ENCODE results near the gene ADAM12.
"Not testable (repeated sequence)": the region's sequence is repeated elsewhere in the genome, so short reads cannot be mapped to it uniquely, and the experiment has no call there.

ADAM12 gene

GRCh38 chr10:126352453-126352852 is 35.8 kb downstream of the ADAM12 start:
- H3K4me3 ChIP-seq (replicated peaks; ENCODE audit: low read depth, low read length): no peak overlapping the region
- TF ChIP-seq, protein P1, sequence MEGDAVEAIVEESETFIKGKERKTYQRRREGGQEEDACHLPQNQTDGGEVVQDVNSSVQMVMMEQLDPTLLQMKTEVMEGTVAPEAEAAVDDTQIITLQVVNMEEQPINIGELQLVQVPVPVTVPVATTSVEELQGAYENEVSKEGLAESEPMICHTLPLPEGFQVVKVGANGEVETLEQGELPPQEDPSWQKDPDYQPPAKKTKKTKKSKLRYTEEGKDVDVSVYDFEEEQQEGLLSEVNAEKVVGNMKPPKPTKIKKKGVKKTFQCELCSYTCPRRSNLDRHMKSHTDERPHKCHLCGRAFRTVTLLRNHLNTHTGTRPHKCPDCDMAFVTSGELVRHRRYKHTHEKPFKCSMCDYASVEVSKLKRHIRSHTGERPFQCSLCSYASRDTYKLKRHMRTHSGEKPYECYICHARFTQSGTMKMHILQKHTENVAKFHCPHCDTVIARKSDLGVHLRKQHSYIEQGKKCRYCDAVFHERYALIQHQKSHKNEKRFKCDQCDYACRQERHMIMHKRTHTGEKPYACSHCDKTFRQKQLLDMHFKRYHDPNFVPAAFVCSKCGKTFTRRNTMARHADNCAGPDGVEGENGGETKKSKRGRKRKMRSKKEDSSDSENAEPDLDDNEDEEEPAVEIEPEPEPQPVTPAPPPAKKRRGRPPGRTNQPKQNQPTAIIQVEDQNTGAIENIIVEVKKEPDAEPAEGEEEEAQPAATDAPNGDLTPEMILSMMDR (IDR thresholded peaks at IDR 0.05; ENCODE audit: low read length, missing control alignments): no peak
- DNase-seq (ENCODE audit: low read depth): no peak

- H3K4me3 ChIP-seq (replicated peaks; ENCODE audit: low read depth, low read length): no peak overlapping the region
- DNase-seq (ENCODE audit: low read depth): no peak
- TF ChIP-seq, protein P1 (IDR thresholded peaks at IDR 0.05; ENCODE audit: low read length, missing control alignments): no peak
Measured at GRCh38 chr10:126351021-126351420, 37.3 kb downstream of the ADAM12 start.

GRCh38 chr10:126350216-126350992 is 37.9 kb downstream of the ADAM12 start:
- TF ChIP-seq, protein P1 (IDR thresholded peaks at IDR 0.05; ENCODE audit: low read length, missing control alignments): no peak
- H3K4me3 ChIP-seq (replicated peaks; ENCODE audit: low read depth, low read length): no peak overlapping the region
- DNase-seq (ENCODE audit: low read depth): peak; percentile 88

- TF ChIP-seq, protein P1 (IDR thresholded peaks at IDR 0.05; ENCODE audit: low read length, missing control alignments): no peak
- no peak overlapping the region for H3K4me3 ChIP-seq (replicated peaks; ENCODE audit: low read depth, low read length)
- no peak for DNase-seq (ENCODE audit: low read depth)
Measured at GRCh38 chr10:126349676-126350075, 38.6 kb downstream of the ADAM12 start.

DNA sequence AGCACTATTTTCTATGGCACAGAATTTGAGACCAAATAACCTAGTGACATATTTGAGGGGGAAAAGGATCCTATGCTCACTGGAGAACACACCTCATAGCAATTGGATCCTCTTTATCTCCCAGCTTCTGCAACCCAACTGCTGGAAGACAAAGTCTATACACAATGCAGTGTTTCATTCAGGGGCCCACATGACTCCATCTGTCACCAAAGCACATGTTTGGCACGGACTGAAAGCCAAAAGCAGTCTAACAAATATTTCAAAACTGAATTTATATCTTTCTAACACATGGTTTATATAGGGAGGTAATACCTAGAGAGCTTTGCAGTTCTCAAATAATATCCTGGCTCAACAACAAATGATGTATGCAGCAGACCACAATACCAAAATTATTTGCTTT is 39.2 kb downstream of the ADAM12 start:
- TF ChIP-seq, protein P1 (IDR thresholded peaks at IDR 0.05; ENCODE audit: low read length, missing control alignments): no peak
- H3K4me3 ChIP-seq (replicated peaks; ENCODE audit: low read depth, low read length): no peak overlapping the region
- no peak for DNase-seq (ENCODE audit: low read depth)

DNA sequence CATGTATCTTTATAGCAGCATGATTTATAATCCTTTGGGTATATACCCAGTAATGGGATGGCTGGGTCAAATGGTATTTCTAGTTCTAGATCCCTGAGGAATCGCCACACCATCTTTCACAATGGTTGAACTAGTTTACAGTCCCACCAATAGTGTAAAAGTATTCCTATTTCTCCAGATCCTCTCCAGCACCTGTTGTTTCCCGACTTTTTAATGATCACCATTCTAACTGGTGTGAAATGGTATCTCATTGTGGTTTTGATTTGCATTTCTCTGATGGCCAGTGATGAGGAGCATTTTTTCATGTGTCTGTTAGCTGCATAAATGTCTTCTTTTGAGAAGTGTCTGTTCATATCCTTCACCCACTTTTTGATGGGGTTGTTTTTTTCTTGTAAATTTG is 44.8 kb downstream of the ADAM12 start:
- not testable (repeated sequence) for H3K4me3 ChIP-seq (replicated peaks; ENCODE audit: low read depth, low read length); DNase-seq (ENCODE audit: low read depth)

- H3K4me3 ChIP-seq (replicated peaks; ENCODE audit: low read depth, low read length): no peak overlapping the region
- no peak for DNase-seq (ENCODE audit: low read depth)
- TF ChIP-seq, protein P1 (IDR thresholded peaks at IDR 0.05; ENCODE audit: low read length, missing control alignments): no peak
Measured at GRCh38 chr10:126342680-126343079, 45.6 kb downstream of the ADAM12 start.
